HG02678 (cell line): Measurements from ENCODE around the gene FAM222B.
A peak's percentile ranks its signal among the peaks of the same experiment; 100 is the strongest.
"Not testable (repeated sequence)": the region's sequence is repeated elsewhere in the genome, so short reads cannot be mapped to it uniquely, and the experiment has no call there.

ENCODE experiments used
- ATAC-seq: cut with Tn5 transposase; IDR thresholded peaks from one replicate; pipeline ENCODE4 v1.9.1; 2021; ENCODE audit warnings: mild to moderate bottlenecking, moderate library complexity; ENCODE audit not compliant: unreplicated experiment

Gene FAM222B

DNA sequence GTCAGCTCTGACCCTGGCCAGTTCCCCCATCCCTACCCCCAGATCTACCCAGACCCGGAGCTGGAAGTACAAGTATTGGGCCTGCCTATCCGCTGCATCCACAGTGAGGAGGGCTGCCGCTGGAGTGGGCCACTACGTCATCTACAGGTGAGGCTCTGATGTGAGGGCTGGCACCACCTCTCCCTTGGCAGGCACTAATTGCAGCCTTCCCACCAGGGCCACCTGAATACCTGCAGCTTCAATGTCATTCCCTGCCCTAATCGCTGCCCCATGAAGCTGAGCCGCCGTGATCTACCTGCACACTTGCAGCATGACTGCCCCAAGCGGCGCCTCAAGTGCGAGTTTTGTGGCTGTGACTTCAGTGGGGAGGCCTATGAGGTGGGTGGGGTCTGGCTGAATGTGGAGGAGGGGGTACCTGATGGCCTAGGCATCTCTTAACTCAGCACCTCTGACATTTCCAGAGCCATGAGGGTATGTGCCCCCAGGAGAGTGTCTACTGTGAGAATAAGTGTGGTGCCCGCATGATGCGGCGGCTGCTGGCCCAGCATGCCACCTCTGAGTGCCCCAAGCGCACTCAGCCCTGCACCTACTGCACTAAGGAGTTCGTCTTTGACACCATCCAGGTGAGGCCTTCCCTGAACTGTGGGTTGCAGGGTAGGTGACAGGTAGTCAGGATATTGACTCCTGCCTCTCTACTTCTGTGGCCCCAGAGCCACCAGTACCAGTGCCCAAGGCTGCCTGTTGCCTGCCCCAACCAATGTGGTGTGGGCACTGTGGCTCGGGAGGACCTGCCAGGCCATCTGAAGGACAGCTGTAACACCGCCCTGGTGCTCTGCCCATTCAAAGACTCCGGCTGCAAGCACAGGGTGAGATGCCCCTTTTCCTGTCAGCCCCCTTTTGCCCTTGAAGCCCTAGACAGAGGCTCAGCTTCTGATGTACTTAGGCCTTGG lies 94.5 kb downstream of the FAM222B start:
- no peak for ATAC-seq

GRCh38 chr17:28747051-28747691 lies 95.4 kb downstream of the FAM222B start:
- ATAC-seq: no peak

DNA sequence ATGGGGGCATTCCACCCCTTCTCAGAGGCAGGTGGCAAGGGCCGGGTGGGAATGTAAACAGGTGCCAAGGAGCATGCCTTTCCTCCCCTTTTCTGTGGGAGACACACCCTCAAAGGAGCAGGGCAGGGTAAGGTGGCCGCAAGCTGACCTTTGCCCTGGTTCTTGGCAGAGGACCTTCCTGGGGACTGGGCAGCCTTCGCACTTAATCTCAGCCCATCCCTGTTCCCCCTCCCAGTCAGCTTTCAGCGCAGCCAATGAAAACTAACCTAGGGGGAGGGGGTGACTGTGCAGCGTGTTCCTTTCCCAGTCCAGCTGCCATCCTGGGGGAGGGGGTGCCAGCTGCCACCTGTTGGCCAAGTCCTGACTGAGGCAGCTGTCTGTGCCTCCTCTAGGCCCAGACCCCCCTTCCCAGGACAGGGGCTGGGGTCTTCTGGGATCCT lies 96.0 kb downstream of the FAM222B start:
- ATAC-seq: no peak

- no peak for ATAC-seq
Observed at GRCh38 chr17:28745786-28746411, 96.7 kb downstream of the FAM222B start.

DNA sequence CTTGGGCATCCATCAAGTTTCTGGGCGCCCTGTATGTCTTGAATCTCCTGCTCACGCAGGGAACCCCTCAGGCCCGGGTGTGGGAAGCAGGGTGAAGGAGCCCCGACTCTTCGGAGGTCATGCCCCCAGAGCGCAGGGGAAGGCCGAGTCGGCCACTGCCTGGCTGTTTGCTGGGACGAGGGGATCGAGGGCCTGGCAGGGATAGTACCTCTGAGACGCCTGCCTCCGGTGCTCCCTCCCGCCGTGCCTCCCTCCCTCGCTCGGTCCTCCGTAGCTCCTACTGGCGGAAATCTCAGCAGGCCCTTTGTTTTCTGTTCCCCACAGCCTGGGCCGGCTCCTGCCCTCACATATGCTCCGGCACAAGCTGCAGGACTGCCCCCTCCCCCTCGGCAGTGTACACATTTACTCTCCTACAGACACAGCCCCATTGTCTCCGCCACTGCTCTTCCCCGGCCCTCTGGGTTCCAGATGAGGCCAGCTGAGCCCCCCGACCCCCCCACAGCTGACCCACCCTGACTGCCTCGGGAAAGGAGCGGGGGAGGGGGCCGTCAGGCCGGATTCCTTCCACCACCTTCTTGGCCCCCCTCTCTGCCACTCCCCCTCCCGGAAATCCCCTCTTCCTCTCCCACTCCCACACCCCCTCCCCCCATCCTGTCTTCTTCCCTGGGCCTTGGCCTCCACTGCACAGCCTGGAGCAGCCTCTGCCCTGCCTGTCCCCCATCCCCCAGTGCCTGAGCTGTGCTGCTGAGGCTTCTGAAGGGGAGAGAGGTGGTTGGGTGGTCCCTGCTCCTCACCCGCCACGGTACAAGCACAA lies 97.4 kb downstream of the FAM222B start:
- no peak for ATAC-seq

- ATAC-seq: peak; percentile 26
Observed at GRCh38 chr17:28744104-28744971, 98.3 kb downstream of the FAM222B start.

- peak; percentile 69 for ATAC-seq
Observed at GRCh38 chr17:28743243-28744103, 99.1 kb downstream of the FAM222B start, which contains the start of gene TRAF4. Gene TRAF4 (plus strand): TSS chr17:28744011. CDS start chr17:28744113, 102 bp downstream.

DNA sequence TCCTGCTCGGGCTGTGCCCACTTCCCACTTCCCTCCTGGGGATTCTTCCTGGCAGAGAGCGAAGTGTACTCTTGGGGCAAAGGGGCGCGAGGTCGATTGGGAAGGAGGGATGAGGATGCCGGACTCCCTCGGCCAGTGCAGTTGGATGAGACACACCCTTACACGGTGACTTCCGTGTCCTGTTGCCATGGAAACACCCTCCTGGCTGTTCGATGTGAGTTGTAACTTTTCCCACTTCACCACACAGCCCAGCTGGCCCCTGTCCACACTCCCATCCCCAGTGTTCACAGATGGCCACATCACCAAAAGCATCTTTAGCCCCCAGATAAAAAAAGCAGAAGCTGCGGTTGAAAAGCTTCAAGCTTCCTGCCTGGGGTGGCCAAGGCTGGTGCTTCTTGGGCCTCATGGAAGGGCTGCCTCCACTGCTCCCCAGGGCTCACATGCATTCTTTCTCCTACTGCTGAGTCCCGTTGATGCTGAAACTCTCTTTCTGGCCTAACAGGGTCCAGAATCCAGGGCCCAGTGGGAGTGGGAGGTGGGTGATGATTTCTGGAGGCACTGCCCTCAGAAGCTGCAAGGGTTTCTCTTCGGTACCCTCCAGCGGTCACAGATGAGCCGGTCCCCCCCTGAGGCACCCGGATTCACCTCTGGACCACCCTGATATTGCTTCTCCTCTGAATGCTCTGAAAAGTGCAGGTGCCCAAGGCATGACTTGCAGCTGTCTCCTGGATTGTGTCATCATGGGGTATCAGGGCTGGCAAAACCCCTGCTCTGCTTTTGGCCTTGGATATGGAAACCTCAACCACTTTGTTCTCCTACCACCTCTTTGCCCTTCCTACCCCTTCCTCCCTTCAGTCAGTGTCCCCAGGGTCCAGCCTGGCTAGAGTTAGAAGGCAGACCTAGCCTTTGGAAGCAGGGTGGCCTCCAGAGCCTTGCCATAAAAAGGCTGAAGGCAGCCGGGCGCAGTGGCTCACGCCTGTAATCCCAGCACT lies 100.9 kb downstream of the FAM222B start:
- ATAC-seq: no peak

DNA sequence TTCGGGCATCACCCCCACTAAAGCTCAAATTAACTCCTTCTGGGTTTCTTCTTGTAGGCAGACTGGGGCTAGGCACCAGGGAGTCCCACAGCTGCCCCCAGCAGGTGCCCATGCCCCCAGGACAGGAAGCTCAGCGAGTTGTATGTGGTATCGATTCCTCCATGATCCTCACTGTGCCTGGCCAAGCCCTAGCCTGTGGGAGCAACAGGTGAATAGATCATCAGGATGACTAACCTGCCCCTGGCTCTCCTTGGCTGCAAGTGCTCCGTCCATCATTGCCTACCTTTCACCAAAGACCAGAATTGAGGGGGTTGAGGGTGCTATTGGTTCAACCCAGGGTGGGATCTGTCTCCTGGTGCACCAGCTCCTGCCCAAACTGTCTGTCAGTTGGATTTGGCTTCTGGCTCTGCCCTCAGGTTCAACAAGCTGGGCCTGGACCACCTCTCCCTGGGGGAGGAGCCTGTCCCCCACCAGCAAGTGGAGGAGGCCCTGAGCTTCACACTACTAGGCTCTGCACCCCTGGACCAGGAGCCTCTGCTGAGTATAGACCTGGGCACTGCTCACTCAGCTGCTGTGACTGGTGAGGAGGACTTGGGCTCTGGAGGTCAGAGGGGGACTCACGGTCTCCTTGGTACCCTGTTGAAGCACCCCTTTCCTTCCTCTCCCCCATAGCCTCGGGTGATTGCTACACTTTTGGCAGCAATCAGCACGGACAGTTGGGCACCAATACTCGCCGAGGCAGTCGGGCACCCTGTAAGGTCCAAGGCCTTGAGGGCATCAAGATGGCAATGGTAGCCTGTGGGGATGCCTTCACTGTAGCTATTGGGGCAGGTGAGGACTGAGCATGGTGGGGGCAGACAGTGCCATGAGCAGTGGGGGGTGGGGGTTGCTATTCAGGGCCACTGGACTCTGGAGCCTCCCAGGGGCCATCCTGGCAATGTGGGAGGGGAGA lies 101.9 kb downstream of the FAM222B start:
- ATAC-seq: no peak

DNA sequence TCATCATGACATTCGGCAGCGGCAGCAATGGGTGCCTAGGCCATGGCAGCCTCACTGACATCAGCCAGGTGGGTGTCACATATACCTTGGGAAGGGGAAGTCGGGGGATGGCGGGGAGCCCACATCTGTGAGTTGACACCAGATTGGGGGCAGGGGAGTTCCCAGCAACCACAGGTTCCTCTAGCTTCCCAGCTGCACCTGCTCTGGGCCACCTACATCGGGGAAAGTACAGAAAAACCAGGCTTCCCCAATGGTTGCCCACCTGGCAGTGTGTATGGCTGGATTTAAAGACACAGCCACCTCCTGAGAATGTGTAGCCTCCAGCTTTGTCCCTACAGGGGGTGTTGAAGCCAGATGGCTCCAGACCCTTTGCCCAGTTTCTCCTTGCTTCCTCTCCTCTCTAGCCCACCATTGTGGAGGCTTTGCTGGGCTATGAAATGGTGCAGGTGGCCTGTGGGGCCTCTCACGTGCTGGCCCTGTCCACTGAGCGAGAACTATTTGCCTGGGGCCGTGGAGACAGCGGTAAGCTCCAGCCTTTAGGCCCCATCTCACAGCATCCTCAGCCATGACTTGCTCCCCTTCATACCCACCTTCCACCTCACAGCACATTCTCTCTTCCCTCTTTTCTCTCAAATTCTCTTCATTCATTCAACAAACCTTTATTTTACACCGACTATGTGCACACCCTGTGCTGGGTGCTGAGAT lies 103.8 kb downstream of the FAM222B start:
- ATAC-seq: no peak

GRCh38 chr17:28737770-28738679 lies 104.6 kb downstream of the FAM222B start:
- ATAC-seq: peak; percentile 72

DNA sequence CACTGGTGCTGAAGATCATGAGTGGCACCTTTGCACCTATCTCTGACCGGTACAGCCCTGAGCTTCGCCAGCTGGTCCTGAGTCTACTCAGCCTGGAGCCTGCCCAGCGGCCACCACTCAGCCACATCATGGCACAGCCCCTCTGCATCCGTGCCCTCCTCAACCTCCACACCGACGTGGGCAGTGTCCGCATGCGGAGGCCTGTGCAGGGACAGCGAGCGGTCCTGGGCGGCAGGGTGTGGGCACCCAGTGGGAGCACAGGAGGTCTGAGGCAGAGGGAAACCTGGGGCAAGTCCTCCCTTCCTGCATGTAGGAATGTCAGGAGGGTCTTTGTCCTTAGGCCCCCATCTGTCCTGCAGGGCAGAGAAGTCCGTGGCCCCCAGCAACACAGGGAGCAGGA lies 105.3 kb downstream of the FAM222B start:
- no peak for ATAC-seq

DNA sequence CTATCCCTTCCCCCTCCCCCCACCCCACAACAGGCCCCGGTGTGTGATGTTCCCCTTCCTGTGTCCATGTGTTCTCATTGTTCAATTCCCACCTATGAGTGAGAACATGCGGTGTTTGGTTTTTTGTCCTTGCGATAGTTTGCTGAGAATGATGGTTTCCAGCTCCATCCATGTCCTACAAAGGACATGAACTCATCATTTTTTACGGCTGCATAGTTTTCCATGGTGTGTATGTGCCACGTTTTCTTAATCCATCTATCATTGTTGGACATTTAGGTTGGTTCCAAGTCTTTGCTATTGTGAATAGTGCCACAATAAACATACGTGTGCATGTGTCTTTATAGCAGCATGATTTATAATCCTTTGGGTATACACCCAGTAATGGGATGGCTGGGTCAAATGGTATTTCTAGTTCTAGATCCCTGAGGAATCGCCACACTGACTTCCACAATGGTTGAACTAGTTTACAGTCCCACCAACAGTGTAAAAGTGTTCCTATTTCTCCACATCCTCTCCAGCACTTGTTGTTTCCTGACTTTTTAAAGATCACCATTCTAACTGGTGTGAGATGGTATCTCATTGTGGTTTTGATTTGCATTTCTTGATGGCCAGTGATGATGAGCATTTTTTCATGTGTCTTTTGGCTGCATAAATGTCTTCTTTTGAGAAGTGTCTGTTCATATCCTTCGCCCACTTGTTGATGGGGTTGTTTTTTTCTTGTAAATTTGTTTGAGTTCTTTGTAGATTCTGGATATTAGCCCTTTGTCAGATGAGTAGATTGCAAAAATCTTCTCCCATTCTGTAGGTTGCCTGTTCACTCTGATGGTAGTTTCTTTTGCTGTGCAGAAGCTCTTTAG lies 106.4 kb downstream of the FAM222B start:
- ATAC-seq: not testable (repeated sequence)

DNA sequence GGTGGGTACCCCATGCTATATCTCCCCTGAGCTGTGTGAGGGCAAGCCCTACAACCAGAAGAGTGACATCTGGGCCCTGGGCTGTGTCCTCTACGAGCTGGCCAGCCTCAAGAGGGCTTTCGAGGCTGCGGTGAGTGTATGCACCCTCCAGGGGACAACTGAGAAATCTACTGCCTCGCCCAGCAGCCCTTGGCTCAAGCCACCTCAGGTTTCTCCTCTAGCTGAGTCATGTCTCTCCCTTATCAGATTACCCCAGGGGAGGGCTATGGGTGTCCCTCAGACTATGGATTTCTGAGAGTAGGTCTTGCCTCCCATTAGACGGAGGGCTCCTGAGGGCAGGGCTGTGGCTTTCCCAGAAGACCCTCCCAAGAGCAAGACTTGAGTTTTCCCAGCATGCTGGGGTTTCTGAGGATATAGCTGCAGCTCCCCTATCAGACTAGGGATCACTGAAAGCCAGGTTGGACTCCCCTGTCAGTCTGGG lies 107.3 kb downstream of the FAM222B start:
- no peak for ATAC-seq
